SU-DHL-6 (cell line): ENCODE results near the gene APBA3.

Experiments
- H2AFZ ChIP-seq: fragments of 200-600 bp; sonication (generic); 2 replicates; pipeline ENCODE4 v1.6.1; 2014; ENCODE audit warnings: low read depth, mild to moderate bottlenecking, moderate library complexity, mixed read lengths, antibody characterized with exemption, low read length; ENCODE audit not compliant: severe bottlenecking
- H3F3A ChIP-seq: fragments of 200-600 bp; shearing (Covaris generic); 2 replicates; pipeline ENCODE4 v1.6.0; 2016; ENCODE audit warnings: antibody characterized with exemption, mild to moderate bottlenecking; ENCODE audit not compliant: insufficient read depth
- H3K27ac ChIP-seq: fragments of 200-600 bp; sonication (generic); 2 replicates; pipeline ENCODE4 v1.5.1; 2016; ENCODE audit warnings: low read depth, mild to moderate bottlenecking, low read length, moderate library complexity, mixed read lengths
- H3K27me3 ChIP-seq: fragments of 200-600 bp; sonication (generic), shearing (Covaris generic); 2 replicates; pipeline ENCODE4 v1.6.0; 2014; ENCODE audit warnings: mild to moderate bottlenecking, low read length
- H3K36me3 ChIP-seq: fragments of 200-600 bp; sonication (generic); 2 replicates; pipeline ENCODE4 v1.6.1; 2014; ENCODE audit warnings: mild to moderate bottlenecking, low read length, mixed read lengths
- H3K4me2 ChIP-seq: fragments of 300-600, 200-600 bp; shearing (Covaris generic), sonication (generic); 2 replicates; pipeline ENCODE4 v1.6.0; 2014; ENCODE audit warnings: low read length, low read depth, mild to moderate bottlenecking; ENCODE audit not compliant: poor library complexity, severe bottlenecking
- H3K4me3 ChIP-seq: fragments of 200-600 bp; sonication (generic); 2 replicates; pipeline ENCODE4 v1.5.1; 2014; ENCODE audit warnings: antibody characterized with exemption, low read length, mild to moderate bottlenecking, mixed read lengths; ENCODE audit not compliant: insufficient read depth, poor library complexity, severe bottlenecking
- H3K79me2 ChIP-seq: fragments of 200-600 bp; sonication (generic); 2 replicates; pipeline ENCODE4 v1.6.1; 2014; ENCODE audit warnings: mild to moderate bottlenecking, low read length, moderate library complexity; ENCODE audit not compliant: insufficient read depth
- H3K9ac ChIP-seq: fragments of 200-600 bp; sonication (generic); 2 replicates; pipeline ENCODE4 v1.7.0; 2014; ENCODE audit warnings: mild to moderate bottlenecking, low read length
- H3K9me2 ChIP-seq: fragments of 200-600 bp; sonication (generic); replicated peaks from 2 replicates; pipeline ENCODE4 v1.6.1; 2014; ENCODE audit warnings: low read length; ENCODE audit not compliant: insufficient read depth
- H3K9me3 ChIP-seq: fragments of 200-600 bp; sonication (generic); 2 replicates; pipeline ENCODE4 v1.6.1; 2014; ENCODE audit warnings: low read length, mixed read lengths; ENCODE audit not compliant: insufficient read depth
- H4K20me1 ChIP-seq: fragments of 200-600 bp; sonication (generic); 2 replicates; pipeline ENCODE4 v1.6.1; 2014; ENCODE audit warnings: low read depth, mild to moderate bottlenecking, antibody characterized with exemption, low read length, moderate library complexity, mixed read lengths
- CTCF ChIP-seq: fragments of 200-600 bp; sonication (generic); IDR thresholded peaks from one replicate; pipeline ENCODE4 v1.5.1; 2017; ENCODE audit warnings: antibody characterized with exemption, mild to moderate bottlenecking, low read length, moderate library complexity; ENCODE audit not compliant: insufficient read depth, poor library complexity, severe bottlenecking
- EZH2phosphoT487 ChIP-seq: fragments of 200-600 bp; sonication (generic), shearing (Covaris generic); conservative IDR thresholded peaks from 2 replicates; pipeline ENCODE4 v1.6.1; 2018; ENCODE audit warnings: mild to moderate bottlenecking, antibody characterized with exemption, low read length, moderate library complexity, mixed read lengths

APBA3 gene

GRCh38 chr19:3736106-3736724 is 25.3 kb downstream of the APBA3 start:
- no peak overlapping the region for H3K4me3 ChIP-seq
- no peaks in the 10 kb centered on the region for H3K79me2 ChIP-seq
- no peaks in the 10 kb centered on the region for H3F3A ChIP-seq
- H3K27me3 ChIP-seq: no peaks in the 10 kb centered on the region
- H2AFZ ChIP-seq: no peak overlapping the region
- H3K9me2 ChIP-seq: no peaks in the 10 kb centered on the region
- no peaks in the 10 kb centered on the region for H3K36me3 ChIP-seq
- H4K20me1 ChIP-seq: no peaks in the 10 kb centered on the region
- H3K4me2 ChIP-seq: no peak overlapping the region
- TF ChIP-seq CTCF (no peak), EZH2phosphoT487 (no peak)
- H3K9me3 ChIP-seq: no peaks in the 10 kb centered on the region
- H3K9ac ChIP-seq: no peak overlapping the region
- H3K27ac ChIP-seq: no peak overlapping the region

- Histone ChIP-seq H3K9me2 (no peaks in the 10 kb centered on the region), H3K9ac (no peak overlapping the region), H3K27me3 (no peaks in the 10 kb centered on the region), H3K27ac (no peak overlapping the region), H3K79me2 (no peaks in the 10 kb centered on the region), H3F3A (no peaks in the 10 kb centered on the region), H2AFZ (no peak overlapping the region), H3K4me2 (no peak overlapping the region), H3K4me3 (no peak overlapping the region), H4K20me1 (no peaks in the 10 kb centered on the region), H3K9me3 (no peaks in the 10 kb centered on the region), H3K36me3 (no peaks in the 10 kb centered on the region)
- TF ChIP-seq CTCF: no peak
- no peak for TF ChIP-seq EZH2phosphoT487
Observed at GRCh38 chr19:3734310-3734600, 27.2 kb downstream of the APBA3 start.

GRCh38 chr19:3733549-3734309 is 27.8 kb downstream of the APBA3 start:
- Histone ChIP-seq H3K4me2 (no peak overlapping the region), H3K27me3 (no peaks in the 10 kb centered on the region), H3K27ac (no peak overlapping the region), H4K20me1 (no peaks in the 10 kb centered on the region), H3K4me3 (no peak overlapping the region), H3K9ac (no peak overlapping the region), H2AFZ (no peak overlapping the region), H3F3A (no peaks in the 10 kb centered on the region), H3K36me3 (no peaks in the 10 kb centered on the region), H3K79me2 (no peaks in the 10 kb centered on the region), H3K9me2 (no peaks in the 10 kb centered on the region), H3K9me3 (no peaks in the 10 kb centered on the region)
- TF ChIP-seq EZH2phosphoT487: no peak
- TF ChIP-seq CTCF: no peak
